Prostate gland (tissue), 2 donors: ENCODE data around the gene PRPSAP1. TPM values are rescaled to one million over a fixed set of nuclear protein-coding genes. Genes with fewer than 3 reads are reported as not detected.

Experiments
- DNase-seq: peaks from one replicate; pipeline ENCODE4 v3.0.0-alpha.2; 2019; ENCODE audit warnings: low spot score
- H3K27ac ChIP-seq, 2 donors: fragments of 200-600 bp; sonication (generic); 2 replicates each; pipeline ENCODE4 v1.5.1; 2017 to 2019
- H3K27me3 ChIP-seq: fragments of 200-600 bp; sonication (generic); replicated peaks from 2 replicates; pipeline ENCODE4 v1.5.1; 2019; ENCODE audit not compliant: insufficient read depth
- H3K36me3 ChIP-seq, 2 donors: fragments of 200-600 bp; sonication (generic); 1 replicate in 1 of 2; 2 replicates in 1 of 2; pipeline versions ENCODE4 v1.5.1 to v1.8.1; 2017 to 2019
- H3K4me1 ChIP-seq: fragments of 200-600 bp; sonication (generic); replicated peaks from 2 replicates; pipeline ENCODE4 v1.5.1; 2019
- H3K4me3 ChIP-seq, 2 donors: fragments of 200-600 bp; sonication (generic); 2 replicates each; pipeline ENCODE4 v1.5.1; 2017 to 2019
- H3K9me3 ChIP-seq: fragments of 200-600 bp; sonication (generic); 2 replicates; pipeline ENCODE4 v1.5.1; 2017
- CTCF ChIP-seq, 4 experiments: fragments of 200-600 bp in 2 of 4; fragments of 450-650 bp in 2 of 4; sonication (generic) in 2 of 4; IDR thresholded peaks; 1 replicate in 3 of 4; 2 replicates in 1 of 4; pipeline ENCODE4 v1.5.1; 2016 to 2019; ENCODE audit warnings: antibody characterized with exemption in 4 of 4, mild to moderate bottlenecking in 2 of 4, moderate library complexity in 2 of 4
- POLR2A ChIP-seq: fragments of 450-650 bp; IDR thresholded peaks from one replicate; pipeline ENCODE4 v1.6.1; 2016; ENCODE audit warnings: antibody characterized with exemption, mild to moderate bottlenecking
- POLR2AphosphoS5 ChIP-seq: sonication (generic); formaldehyde crosslinking; IDR thresholded peaks from one replicate; pipeline ENCODE4 v1.6.1; 2017; ENCODE audit warnings: antibody characterized with exemption
- WGBS: methylation state at CpG from one replicate; pipeline ENCODE4 v1.1.5; 2018; 5-methylcytosine and 5-hydroxymethylcytosine counted together
- intact Hi-C: fragments of 100-400 bp; cut with DNase I; formaldehyde crosslinking; loops from one replicate; pipeline ENCODE4 v1.14.2; 2022
- small RNA-seq, 2 donors: library from RNA; depleted of rRNA; stranded (forward); fragments of <200 nt; gene quantifications; one replicate each; pipeline ENCODE3, GENCODE V24; 2016
- total RNA-seq, 2 donors: library from RNA; depleted of rRNA; stranded (reverse); fragments of >200 nt; gene quantifications; one replicate each; pipeline ENCODE4 v1.1.0, GENCODE V29; 2016

PRPSAP1 gene
- total RNA-seq, 2 donors from 2014 or later, result 51.5 to 115 TPM

- H3K4me3 ChIP-seq, result no peak overlapping the region
- H3K27me3 ChIP-seq, result no peaks in the 10 kb centered on the region
- H3K36me3 ChIP-seq, result no peaks in the 10 kb centered on the region
- intact Hi-C loops, result no loop called here
- 90% methylated on average over 23 of the region's 23 CpGs for WGBS
- no peak for TF ChIP-seq CTCF (IDR thresholded peaks at IDR 0.05)
- no peak for TF ChIP-seq POLR2A
- no peak for TF ChIP-seq POLR2AphosphoS5
- H3K9me3 ChIP-seq, result no peaks in the 10 kb centered on the region
- DNase-seq, result no peak
- peak overlapping the region; percentile 93 to 95 for H3K27ac ChIP-seq
- peaks cover 16% of the 10 kb centered on the region for H3K4me1 ChIP-seq
Observed at GRCh38 chr17:76261421-76262215, 92.1 kb downstream of the PRPSAP1 start.

- DNase-seq, result no peak
- no peaks in the 10 kb centered on the region for H3K36me3 ChIP-seq
- no peaks in the 10 kb centered on the region for H3K9me3 ChIP-seq
- no peaks in the 10 kb centered on the region for H3K27me3 ChIP-seq
- H3K4me1 ChIP-seq, result peaks cover 16% of the 10 kb centered on the region
- H3K27ac ChIP-seq, result no peak overlapping the region
- WGBS, result 77% methylated on average over 5 of the region's 5 CpGs
- no peak for TF ChIP-seq POLR2A
- no peak for TF ChIP-seq CTCF (IDR thresholded peaks at IDR 0.05)
- TF ChIP-seq POLR2AphosphoS5, result no peak
- intact Hi-C loops, result no loop called here
- H3K4me3 ChIP-seq, result no peak overlapping the region
Observed at GRCh38 chr17:76260669-76261068, 93.0 kb downstream of the PRPSAP1 start.

GRCh38 chr17:76260220-76260619 lies 93.5 kb downstream of the PRPSAP1 start:
- WGBS, result 90% methylated on average over 3 of the region's 7 CpGs
- intact Hi-C loops, result no loop called here
- no peak overlapping the region for H3K27ac ChIP-seq

More at GRCh38 chr17:76260220-76260619, 93.5 kb downstream of the PRPSAP1 start:
- no peaks in the 10 kb centered on the region for H3K9me3 ChIP-seq
- no peaks in the 10 kb centered on the region for H3K36me3 ChIP-seq
- no peak overlapping the region for H3K4me3 ChIP-seq
- TF ChIP-seq POLR2AphosphoS5 (no peak), CTCF (IDR thresholded peaks at IDR 0.05) (no peak), POLR2A (no peak)
- no peaks in the 10 kb centered on the region for H3K27me3 ChIP-seq
- no peak for DNase-seq
- H3K4me1 ChIP-seq, result peaks cover 16% of the 10 kb centered on the region

Small RNA genes lying within 50 kb of the gene (small RNA-seq; reads per million reads assigned to genes)
- gene RF00019, result 0 reads per million in 2 donors
- gene RNU6-24P, result 0 reads per million in 2 donors

Other genes starting within 250 kb of the PRPSAP1 start
- gene FOXJ1, start 212.7 kb downstream of the PRPSAP1 start, total RNA-seq, result 10 to 100 TPM in 1 of 2 donors, under 1 TPM in 1; 0.55 to 11.2 TPM
- 10 to 100 TPM in 1 of 2 donors, 1 to 10 TPM in 1; 1.6 to 47.5 TPM for gene RNF157, start 113.4 kb downstream of the PRPSAP1 start, total RNA-seq
- 10 to 100 TPM; 19.4 to 19.7 TPM for gene UBALD2, start 88.6 kb downstream of the PRPSAP1 start, total RNA-seq
- 1 to 10 TPM; 3.1 to 9.8 TPM for gene QRICH2, start 45.6 kb downstream of the PRPSAP1 start, total RNA-seq
- 10 to 100 TPM in 1 of 2 donors, 1 to 10 TPM in 1; 6.6 to 34.1 TPM for gene SPHK1, start 30.7 kb upstream of the PRPSAP1 start, total RNA-seq
- 10 to 100 TPM; 19.9 to 39.8 TPM for gene UBE2O, start 99.2 kb upstream of the PRPSAP1 start, total RNA-seq
- not detected for gene AANAT, start 113.7 kb upstream of the PRPSAP1 start, total RNA-seq
- gene RHBDF2, start 147.5 kb upstream of the PRPSAP1 start, total RNA-seq, result 10 to 100 TPM; 29.9 to 31.1 TPM
- gene CYGB, start 183.8 kb upstream of the PRPSAP1 start, total RNA-seq, result 10 to 100 TPM in 1 of 2 donors, 1 to 10 TPM in 1; 7.0 to 13.8 TPM
- gene PRCD, start 186.1 kb upstream of the PRPSAP1 start, total RNA-seq, result under 1 TPM; 0.36 to 0.85 TPM
- 10 to 100 TPM; 21.0 to 23.1 TPM for gene ST6GALNAC2, start 231.9 kb upstream of the PRPSAP1 start, total RNA-seq